Measurements from ENCODE around the gene CRB1. TPM values are rescaled to one million over a fixed set of nuclear protein-coding genes. Genes with fewer than 3 reads are reported as not detected.

The CRB1 gene
- total and polyA plus RNA-seq, 12 donors = 0.04 to 1.5 (median 0.42) TPM; not detected in 2

- 87% methylated on average over 5 of the region's 5 CpGs for WGBS, 2 donors
- intact Hi-C loops (cut with DNase I) = no loop called here
Observed at GRCh38 chr1:197462539-197462938, 194.5 kb downstream of the CRB1 start.

GRCh38 chr1:197463142-197463541, 195.1 kb downstream of the CRB1 start:
- intact Hi-C loops (cut with DNase I) = no loop called here
- Histone ChIP-seq H3K36me3 (no peaks in the 10 kb centered on the region), H3K27me3 (no peaks in the 10 kb centered on the region), H3K4me3 (no peak overlapping the region), H3K9me3 (no peaks in the 10 kb centered on the region), H3K27ac (no peak overlapping the region), H3K4me1 (no peaks in the 10 kb centered on the region)
- no peak for TF ChIP-seq CTCF (IDR thresholded peaks at IDR 0.05)
- no peak for ATAC-seq
- DNase-seq = no peak

More at GRCh38 chr1:197462539-197462938, 194.5 kb downstream of the CRB1 start:
- no peak overlapping the region for H3K4me3 ChIP-seq
- ATAC-seq (no peak), DNase-seq (no peak)
- H3K36me3 ChIP-seq = no peaks in the 10 kb centered on the region
- H3K9me3 ChIP-seq = no peaks in the 10 kb centered on the region
- no peak overlapping the region for H3K27ac ChIP-seq
- TF ChIP-seq CTCF (IDR thresholded peaks at IDR 0.05) = no peak
- H3K4me1 ChIP-seq = no peaks in the 10 kb centered on the region
- H3K27me3 ChIP-seq = no peaks in the 10 kb centered on the region

GRCh38 chr1:197464044-197464443, 196.0 kb downstream of the CRB1 start:
- peak in 7 of 8 donors; percentile 18 to 91 (median 71) for ATAC-seq
- 29 to 43% methylated on average over 7 of the region's 7 CpGs for WGBS, 2 donors
- H3K4me1 ChIP-seq = no peaks in the 10 kb centered on the region
- H3K27me3 ChIP-seq = no peaks in the 10 kb centered on the region
- H3K36me3 ChIP-seq = no peaks in the 10 kb centered on the region
- H3K4me3 ChIP-seq = no peak overlapping the region
- intact Hi-C loops (cut with DNase I) = no loop called here
- TF ChIP-seq CTCF (IDR thresholded peaks at IDR 0.05) = no peak
- H3K27ac ChIP-seq = peak overlapping the region in 1 of 10 donors; percentile 26
- H3K9me3 ChIP-seq = no peaks in the 10 kb centered on the region
- peak in 1 of 2 donors; percentile 7 for DNase-seq

DNA sequence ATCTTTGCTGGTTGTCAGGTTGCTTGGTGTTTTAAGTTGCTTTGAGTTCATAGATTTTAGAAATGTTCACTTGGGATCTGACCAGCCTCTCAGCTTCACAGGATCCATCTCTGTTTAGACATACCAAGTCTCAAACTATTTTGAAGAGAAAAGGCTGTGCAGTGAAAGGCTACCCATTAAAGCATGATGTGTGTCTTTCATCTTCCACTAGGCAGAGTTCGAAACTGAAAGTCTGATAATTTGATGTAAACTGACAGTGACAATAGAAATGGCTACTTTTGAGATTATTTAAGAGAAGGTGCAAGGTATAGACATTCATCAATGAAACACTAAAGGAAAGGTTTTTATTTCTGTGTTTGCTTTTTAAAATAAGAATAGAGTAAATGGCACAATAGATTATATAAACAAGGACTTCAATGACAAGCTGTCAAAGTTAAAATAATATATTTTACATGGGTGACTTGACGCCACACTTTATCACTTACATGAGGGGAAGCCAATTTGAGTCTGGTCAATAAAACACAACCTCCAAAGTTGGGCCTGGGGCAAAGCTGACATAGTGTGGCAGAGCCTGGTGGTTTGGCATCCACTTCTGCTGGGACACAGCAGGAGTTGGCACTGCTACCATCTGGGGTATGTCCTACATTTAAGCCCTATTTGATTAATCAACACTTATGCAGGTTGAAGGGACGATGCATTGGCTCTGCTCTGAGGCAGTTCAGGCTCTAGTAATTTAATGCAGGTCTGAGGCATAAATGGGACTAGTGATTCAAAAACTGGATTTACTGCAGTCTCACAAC, 197.7 kb downstream of the CRB1 start:
- no peaks in the 10 kb centered on the region for H3K36me3 ChIP-seq
- no peaks in the 10 kb centered on the region for H3K27me3 ChIP-seq
- 89 to 91% methylated on average over 3 of the region's 3 CpGs for WGBS, 2 donors
- H3K9me3 ChIP-seq = no peaks in the 10 kb centered on the region
- intact Hi-C loops (cut with DNase I) = no loop called here
- DNase-seq (no peak), ATAC-seq (no peak)
- peaks cover 0 to 10% (median 0%) of the 10 kb centered on the region in 9 donors for H3K4me1 ChIP-seq
- no peak for TF ChIP-seq CTCF (IDR thresholded peaks at IDR 0.05)
- no peak overlapping the region for H3K4me3 ChIP-seq
- H3K27ac ChIP-seq = no peak overlapping the region

Measured in heart right ventricle (tissue), 16 donors.